ENCODE results near the gene RBM39.
"Not testable (repeated sequence)": the region's sequence is repeated elsewhere in the genome, so short reads cannot be mapped to it uniquely, and the experiment has no call there.

Gene RBM39

GRCh38 chr20:35741892-35742740 is at the start of gene RBM39:
Gene RBM39, minus strand, starts transcription at chr20:35742260. Its CDS starts 1,386 bp downstream, at chr20:35740874.
- H3K4me1 ChIP-seq (ENCODE audit: control insufficient read depth in 2 of 2, insufficient read depth in 2 of 2, low read length in 2 of 2): peaks cover 21 to 24% of the 10 kb centered on the region in 2 donors

DNA sequence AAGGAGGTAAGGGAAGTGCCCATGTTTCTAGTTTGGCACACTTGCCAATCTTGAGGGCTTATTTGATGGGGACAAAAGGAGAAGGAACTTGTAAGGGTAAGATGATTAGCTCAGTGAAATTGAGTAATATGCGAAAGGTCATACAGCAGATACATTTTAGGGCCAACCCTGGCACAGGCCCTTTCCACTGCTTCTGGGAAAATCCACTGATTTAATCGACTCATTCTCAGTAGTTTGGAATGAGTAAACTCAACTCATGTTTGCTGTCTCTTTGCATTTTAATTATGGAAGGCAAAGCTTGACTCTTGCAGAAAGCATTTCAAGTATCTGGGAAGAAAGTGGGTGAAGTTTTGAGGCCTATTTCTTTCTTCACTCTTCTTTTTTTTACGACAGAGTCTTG is 49.8 kb upstream of the RBM39 start:
- Histone ChIP-seq H3K4me1 (ENCODE audit: control insufficient read depth in 2 of 2, insufficient read depth in 2 of 2, low read length in 2 of 2) (peaks cover 0 to 2% of the 10 kb centered on the region in 2 donors), H3K9ac (ENCODE audit: low read depth in 1 of 2, low read length in 2 of 2) (peak overlapping the region in 1 of 2 donors; percentile 14), H3K27ac (ENCODE audit: low read depth in 2 of 2, low read length in 2 of 2) (peak overlapping the region in 1 of 2 donors; percentile 16)

More at GRCh38 chr20:35741892-35742740, at the start of gene RBM39:
- Histone ChIP-seq H3K27ac (ENCODE audit: low read depth in 2 of 2, low read length in 2 of 2) (peak within 1 kb of the TSS; percentile 99 to 100), H3K4me3 (ENCODE audit: low read length in 2 of 2) (peak within 1 kb of the TSS; percentile 86 to 99), H3K9ac (ENCODE audit: low read depth in 1 of 2, low read length in 2 of 2) (peak within 1 kb of the TSS; percentile 100), H3K36me3 (ENCODE audit: control insufficient read depth in 2 of 2, insufficient read depth in 2 of 2, low read length in 2 of 2) (peaks cover 27 to 30% of the 10 kb centered on the region in 2 donors), H3K27me3 (ENCODE audit: control insufficient read depth in 2 of 2, insufficient read depth in 2 of 2, low read length in 2 of 2) (no peaks in the 10 kb centered on the region), H3K9me3 (ENCODE audit: control insufficient read depth in 2 of 2, low read length in 2 of 2) (no peaks in the 10 kb centered on the region)

DNA sequence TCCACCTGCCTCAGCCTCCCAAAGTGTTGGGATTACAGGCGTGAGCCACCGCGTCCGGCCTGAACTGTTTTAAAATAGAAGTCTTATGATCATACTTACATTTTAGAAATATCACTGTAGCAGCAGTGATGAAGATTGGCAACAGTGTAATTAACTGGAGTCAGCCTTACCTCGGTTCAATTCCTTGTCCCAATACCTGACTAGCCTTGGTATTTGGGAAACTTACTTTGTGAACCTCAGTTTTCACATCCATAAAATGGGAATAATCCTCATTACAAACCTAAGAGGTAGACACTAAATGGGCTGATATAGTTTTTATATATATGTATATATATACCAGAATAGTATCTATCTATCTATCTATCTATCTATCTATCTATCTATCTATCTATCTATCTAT is 49.0 kb upstream of the RBM39 start:
- Histone ChIP-seq H3K4me1 (ENCODE audit: control insufficient read depth in 2 of 2, insufficient read depth in 2 of 2, low read length in 2 of 2) (peaks cover 0 to under 1% of the 10 kb centered on the region in 2 donors), H3K36me3 (ENCODE audit: control insufficient read depth in 2 of 2, insufficient read depth in 2 of 2, low read length in 2 of 2) (no peaks in the 10 kb centered on the region), H3K4me3 (ENCODE audit: low read length in 2 of 2) (no peak overlapping the region), H3K9ac (ENCODE audit: low read depth in 1 of 2, low read length in 2 of 2) (no peak overlapping the region), H3K27ac (ENCODE audit: low read depth in 2 of 2, low read length in 2 of 2) (no peak overlapping the region), H3K27me3 (ENCODE audit: control insufficient read depth in 2 of 2, insufficient read depth in 2 of 2, low read length in 2 of 2) (no peaks in the 10 kb centered on the region), H3K9me3 (ENCODE audit: control insufficient read depth in 2 of 2, low read length in 2 of 2) (no peaks in the 10 kb centered on the region)

More for the DNA sequence above, 49.8 kb upstream of the RBM39 start:
- Histone ChIP-seq H3K4me3 (ENCODE audit: low read length in 2 of 2) (no peak overlapping the region), H3K27me3 (ENCODE audit: control insufficient read depth in 2 of 2, insufficient read depth in 2 of 2, low read length in 2 of 2) (no peaks in the 10 kb centered on the region), H3K9me3 (ENCODE audit: control insufficient read depth in 2 of 2, low read length in 2 of 2) (no peaks in the 10 kb centered on the region), H3K36me3 (ENCODE audit: control insufficient read depth in 2 of 2, insufficient read depth in 2 of 2, low read length in 2 of 2) (no peaks in the 10 kb centered on the region)

DNA sequence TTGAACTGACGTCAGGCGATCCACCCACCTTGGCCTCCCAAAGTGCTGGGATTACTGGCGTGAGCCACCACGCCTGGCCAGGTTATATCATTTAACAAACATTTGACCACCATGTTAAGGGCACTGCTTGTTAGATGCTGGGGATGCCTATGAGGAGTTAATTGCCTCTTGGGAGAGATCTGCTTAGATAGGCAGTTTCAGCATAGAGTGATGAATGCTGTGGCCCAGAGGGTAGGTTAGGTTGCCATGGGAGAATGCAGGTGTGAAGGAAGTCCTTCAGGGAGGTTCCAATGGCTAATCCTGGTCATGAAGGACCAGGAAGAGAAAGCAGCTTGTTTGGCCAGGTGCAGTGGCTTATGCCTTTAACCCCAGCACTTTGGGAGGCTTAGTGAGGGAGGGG is 46.7 kb upstream of the RBM39 start:
- no peaks in the 10 kb centered on the region for H3K9me3 ChIP-seq (ENCODE audit: control insufficient read depth in 2 of 2, low read length in 2 of 2)
- no peak overlapping the region for H3K27ac ChIP-seq (ENCODE audit: low read depth in 2 of 2, low read length in 2 of 2)
- H3K9ac ChIP-seq (ENCODE audit: low read depth in 1 of 2, low read length in 2 of 2): no peak overlapping the region
- H3K36me3 ChIP-seq (ENCODE audit: control insufficient read depth in 2 of 2, insufficient read depth in 2 of 2, low read length in 2 of 2): no peaks in the 10 kb centered on the region
- no peaks in the 10 kb centered on the region for H3K4me1 ChIP-seq (ENCODE audit: control insufficient read depth in 2 of 2, insufficient read depth in 2 of 2, low read length in 2 of 2)
- H3K4me3 ChIP-seq (ENCODE audit: low read length in 2 of 2): no peak overlapping the region
- no peaks in the 10 kb centered on the region for H3K27me3 ChIP-seq (ENCODE audit: control insufficient read depth in 2 of 2, insufficient read depth in 2 of 2, low read length in 2 of 2)

DNA sequence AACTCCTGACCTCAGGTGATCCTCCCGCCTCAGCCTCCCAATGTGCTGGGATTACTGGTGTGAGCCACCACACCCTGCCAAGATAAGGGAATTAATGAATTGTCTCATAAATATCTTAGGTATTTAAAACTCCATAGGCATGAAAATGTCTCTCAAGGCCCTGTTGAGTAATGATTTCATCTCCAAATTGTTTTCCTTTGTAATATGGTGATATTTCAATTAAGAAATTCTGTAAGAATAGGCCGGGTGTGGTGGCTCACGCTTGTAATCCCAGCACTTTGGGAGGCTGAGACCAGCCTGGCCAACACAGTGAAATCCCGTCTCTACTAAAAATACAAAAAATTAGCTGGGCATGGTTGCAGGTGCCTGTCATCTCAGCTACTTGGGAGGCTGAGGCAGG is 43.5 kb upstream of the RBM39 start:
- H3K4me1 ChIP-seq (ENCODE audit: control insufficient read depth in 2 of 2, insufficient read depth in 2 of 2, low read length in 2 of 2); H3K9ac ChIP-seq (ENCODE audit: low read depth in 1 of 2, low read length in 2 of 2); H3K27me3 ChIP-seq (ENCODE audit: control insufficient read depth in 2 of 2, insufficient read depth in 2 of 2, low read length in 2 of 2); H3K27ac ChIP-seq (ENCODE audit: low read depth in 2 of 2, low read length in 2 of 2); H3K9me3 ChIP-seq (ENCODE audit: control insufficient read depth in 2 of 2, low read length in 2 of 2); H3K36me3 ChIP-seq (ENCODE audit: control insufficient read depth in 2 of 2, insufficient read depth in 2 of 2, low read length in 2 of 2); H3K4me3 ChIP-seq (ENCODE audit: low read length in 2 of 2): not testable (repeated sequence)

DNA sequence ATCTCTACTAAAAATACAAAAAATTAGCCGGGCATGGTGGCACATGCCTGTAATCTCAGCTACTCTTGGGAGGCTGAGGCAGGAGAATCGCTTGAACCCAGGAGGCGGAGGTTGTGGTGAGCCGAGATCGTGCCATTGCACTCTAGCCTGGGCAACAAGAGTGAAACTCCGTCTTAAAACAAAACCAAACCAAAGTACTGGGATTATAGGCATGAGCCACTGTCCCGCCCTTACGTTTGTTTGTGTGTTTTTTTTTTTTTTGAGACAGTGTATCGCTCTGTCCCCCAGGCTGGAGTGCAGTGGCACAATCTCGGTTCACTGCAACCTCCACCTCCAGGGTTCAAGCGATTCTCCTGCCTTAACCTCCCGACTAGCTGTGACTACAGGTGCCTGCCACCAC is 41.8 kb upstream of the RBM39 start:
- peaks cover 0 to 11% of the 10 kb centered on the region in 2 donors for H3K36me3 ChIP-seq (ENCODE audit: control insufficient read depth in 2 of 2, insufficient read depth in 2 of 2, low read length in 2 of 2)
- not testable (repeated sequence) for H3K27ac ChIP-seq (ENCODE audit: low read depth in 2 of 2, low read length in 2 of 2); H3K4me3 ChIP-seq (ENCODE audit: low read length in 2 of 2); H3K9me3 ChIP-seq (ENCODE audit: control insufficient read depth in 2 of 2, low read length in 2 of 2); H3K27me3 ChIP-seq (ENCODE audit: control insufficient read depth in 2 of 2, insufficient read depth in 2 of 2, low read length in 2 of 2); H3K4me1 ChIP-seq (ENCODE audit: control insufficient read depth in 2 of 2, insufficient read depth in 2 of 2, low read length in 2 of 2); H3K9ac ChIP-seq (ENCODE audit: low read depth in 1 of 2, low read length in 2 of 2)

- H3K4me3 ChIP-seq (ENCODE audit: low read length in 2 of 2): no peak overlapping the region
- peaks cover 0 to 11% of the 10 kb centered on the region in 2 donors for H3K36me3 ChIP-seq (ENCODE audit: control insufficient read depth in 2 of 2, insufficient read depth in 2 of 2, low read length in 2 of 2)
- peak overlapping the region; percentile 18 to 21 for H3K27ac ChIP-seq (ENCODE audit: low read depth in 2 of 2, low read length in 2 of 2)
- no peaks in the 10 kb centered on the region for H3K9me3 ChIP-seq (ENCODE audit: control insufficient read depth in 2 of 2, low read length in 2 of 2)
- no peak overlapping the region for H3K9ac ChIP-seq (ENCODE audit: low read depth in 1 of 2, low read length in 2 of 2)
- H3K4me1 ChIP-seq (ENCODE audit: control insufficient read depth in 2 of 2, insufficient read depth in 2 of 2, low read length in 2 of 2): peaks cover 15 to 27% of the 10 kb centered on the region in 2 donors
- no peaks in the 10 kb centered on the region for H3K27me3 ChIP-seq (ENCODE audit: control insufficient read depth in 2 of 2, insufficient read depth in 2 of 2, low read length in 2 of 2)
Observed at GRCh38 chr20:35776513-35777101, 34.5 kb upstream of the RBM39 start.

DNA sequence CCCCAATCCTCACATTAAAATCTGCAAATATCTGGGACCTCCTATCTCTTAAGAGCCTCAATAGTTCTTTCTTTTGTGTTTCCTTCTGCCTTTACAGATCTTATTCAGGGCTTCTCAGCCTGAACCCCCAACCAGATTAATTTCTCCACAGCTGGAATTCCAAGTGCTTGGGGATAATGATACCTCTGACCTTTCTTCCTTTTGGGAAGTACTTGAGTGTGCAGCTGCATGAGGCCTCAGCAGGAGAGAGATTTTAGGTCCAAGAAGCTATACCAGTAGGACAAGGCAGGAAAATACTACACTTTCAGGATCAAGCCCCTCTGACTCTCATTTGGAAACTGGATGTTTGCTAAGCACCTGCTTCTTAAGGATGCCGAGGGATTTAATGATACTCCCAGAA is 32.3 kb upstream of the RBM39 start:
- no peak overlapping the region for H3K27ac ChIP-seq (ENCODE audit: low read depth in 2 of 2, low read length in 2 of 2)
- H3K9ac ChIP-seq (ENCODE audit: low read depth in 1 of 2, low read length in 2 of 2): no peak overlapping the region

GRCh38 chr20:35773154-35773751 is 31.2 kb upstream of the RBM39 start:
- Histone ChIP-seq H3K4me1 (ENCODE audit: control insufficient read depth in 2 of 2, insufficient read depth in 2 of 2, low read length in 2 of 2) (peaks cover 27 to 42% of the 10 kb centered on the region in 2 donors), H3K9ac (ENCODE audit: low read depth in 1 of 2, low read length in 2 of 2) (peak overlapping the region; percentile 87 to 95), H3K27ac (ENCODE audit: low read depth in 2 of 2, low read length in 2 of 2) (peak overlapping the region; percentile 72 to 82), H3K9me3 (ENCODE audit: control insufficient read depth in 2 of 2, low read length in 2 of 2) (no peaks in the 10 kb centered on the region), H3K4me3 (ENCODE audit: low read length in 2 of 2) (peak overlapping the region; percentile 86 to 96), H3K36me3 (ENCODE audit: control insufficient read depth in 2 of 2, insufficient read depth in 2 of 2, low read length in 2 of 2) (peaks cover 0 to 7% of the 10 kb centered on the region in 2 donors), H3K27me3 (ENCODE audit: control insufficient read depth in 2 of 2, insufficient read depth in 2 of 2, low read length in 2 of 2) (no peaks in the 10 kb centered on the region)

More for the DNA sequence above, 32.3 kb upstream of the RBM39 start:
- H3K27me3 ChIP-seq (ENCODE audit: control insufficient read depth in 2 of 2, insufficient read depth in 2 of 2, low read length in 2 of 2): no peaks in the 10 kb centered on the region
- H3K4me1 ChIP-seq (ENCODE audit: control insufficient read depth in 2 of 2, insufficient read depth in 2 of 2, low read length in 2 of 2): peaks cover 19 to 35% of the 10 kb centered on the region in 2 donors
- H3K4me3 ChIP-seq (ENCODE audit: low read length in 2 of 2): no peak overlapping the region
- peaks cover 0 to 9% of the 10 kb centered on the region in 2 donors for H3K36me3 ChIP-seq (ENCODE audit: control insufficient read depth in 2 of 2, insufficient read depth in 2 of 2, low read length in 2 of 2)
- no peaks in the 10 kb centered on the region for H3K9me3 ChIP-seq (ENCODE audit: control insufficient read depth in 2 of 2, low read length in 2 of 2)

DNA sequence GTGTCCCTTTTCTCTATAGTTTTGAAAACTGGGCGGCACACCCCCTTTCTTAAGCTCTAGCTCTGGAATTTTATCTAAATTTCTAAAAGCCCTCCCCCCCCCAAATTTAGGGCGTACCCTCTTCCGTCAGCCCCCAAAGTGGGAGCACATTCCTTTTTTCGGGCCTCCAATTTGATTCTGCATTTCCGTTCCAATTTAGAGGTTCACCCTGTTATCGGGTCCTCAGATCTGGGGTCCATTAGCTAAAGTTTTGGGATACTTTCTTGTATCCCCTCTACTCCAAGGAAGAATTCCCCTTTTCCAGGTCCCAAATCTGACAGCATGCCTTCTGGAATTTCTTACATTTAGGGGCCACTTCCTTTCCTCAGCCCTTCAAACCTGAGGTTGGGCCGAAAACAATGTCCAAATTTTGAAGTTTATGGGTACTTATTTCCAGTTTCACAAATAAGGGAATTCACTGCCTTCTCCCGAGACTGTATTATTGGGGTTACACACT is 30.6 kb upstream of the RBM39 start:
- peak overlapping the region; percentile 86 to 96 for H3K4me3 ChIP-seq (ENCODE audit: low read length in 2 of 2)
- no peaks in the 10 kb centered on the region for H3K9me3 ChIP-seq (ENCODE audit: control insufficient read depth in 2 of 2, low read length in 2 of 2)
- peaks cover 31 to 46% of the 10 kb centered on the region in 2 donors for H3K4me1 ChIP-seq (ENCODE audit: control insufficient read depth in 2 of 2, insufficient read depth in 2 of 2, low read length in 2 of 2)
- H3K9ac ChIP-seq (ENCODE audit: low read depth in 1 of 2, low read length in 2 of 2): peak overlapping the region; percentile 87 to 95
- no peaks in the 10 kb centered on the region for H3K27me3 ChIP-seq (ENCODE audit: control insufficient read depth in 2 of 2, insufficient read depth in 2 of 2, low read length in 2 of 2)
- H3K36me3 ChIP-seq (ENCODE audit: control insufficient read depth in 2 of 2, insufficient read depth in 2 of 2, low read length in 2 of 2): peaks cover 0 to 7% of the 10 kb centered on the region in 2 donors
- peak overlapping the region; percentile 72 to 82 for H3K27ac ChIP-seq (ENCODE audit: low read depth in 2 of 2, low read length in 2 of 2)
